ENCODE data around the gene GPS1. TPM values are rescaled to one million over a fixed set of nuclear protein-coding genes. Genes with fewer than 3 reads are reported as not detected.

The GPS1 gene
- total and polyA plus RNA-seq, 2 of the 4 experiments (the other 2 are of a cell fraction): 157 to 181 TPM

GRCh38 chr17:82022310-82022980 is 29.3 kb upstream of the GPS1 start, which contains the start of gene CENPX:
Gene CENPX (minus strand): TSS chr17:82022878. CDS start chr17:82022861, 17 bp downstream.
- Histone ChIP-seq H3K9ac (ENCODE audit: low read depth, low read length) (peak within 1 kb of the TSS; percentile 81), H4K5ac (ENCODE audit: low read depth, low read length) (no peak within 1 kb of the TSS), H2AFZ (replicated peaks; ENCODE audit: low read length, poor library complexity) (peak within 1 kb of the TSS; percentile 98), H2BK15ac (ENCODE audit: low read depth, low read length) (no peak within 1 kb of the TSS), H4K20me1 (ENCODE audit: insufficient read depth, low read length) (peaks cover 24% of the 10 kb centered on the region), H2AK9ac (replicated peaks; ENCODE audit: low read depth, low read length, poor library complexity) (peak within 1 kb of the TSS; percentile 90), H3K36me3 (ENCODE audit: control insufficient read depth, insufficient read depth, low read length) (peaks cover 5% of the 10 kb centered on the region; the same call in 1 of the 2 replicates), H3K14ac (replicated peaks; ENCODE audit: low read depth, low read length) (peak within 1 kb of the TSS; percentile 23; the same call in 1 of the 2 replicates), H2BK20ac (ENCODE audit: low read depth, low read length) (no peak within 1 kb of the TSS), H4K91ac (ENCODE audit: insufficient read depth, low read depth, low read length) (peak within 1 kb of the TSS; percentile 1; the same call in 1 of the 2 replicates), H3K4me3 (ENCODE audit: insufficient read depth, low read depth, low read length) (peak within 1 kb of the TSS; percentile 92), H3K18ac (ENCODE audit: low read depth, low read length) (no peak within 1 kb of the TSS), H3K79me1 (ENCODE audit: low read depth in 1 of 2, low read length in 2 of 2) (peaks cover 12 to 46% of the 10 kb centered on the region in 2 experiments), H3K9me3 (ENCODE audit: control insufficient read depth, insufficient read depth, low read length) (no peaks in the 10 kb centered on the region), H3K4ac (ENCODE audit: low read depth, low read length) (peak within 1 kb of the TSS; percentile 64), H3K56ac (ENCODE audit: extremely low read depth, insufficient read depth, low read length) (peak within 1 kb of the TSS; percentile 59; the same call in 1 of the 2 replicates), H3K4me2 (ENCODE audit: low read depth, low read length) (peak within 1 kb of the TSS; percentile 99), H2BK5ac (ENCODE audit: low read depth, low read length, poor library complexity, severe bottlenecking) (no peak within 1 kb of the TSS), H4K8ac (ENCODE audit: low read depth in 2 of 2, low read length in 2 of 2) (peak within 1 kb of the TSS; percentile 67 to 78; a peak in 2 of 4 replicates), H3K27me3 (ENCODE audit: control insufficient read depth, insufficient read depth, low read length) (no peaks in the 10 kb centered on the region), H2AK5ac (ENCODE audit: low read depth, low read length) (peak within 1 kb of the TSS; percentile 70), H3K4me1 (ENCODE audit: control insufficient read depth, insufficient read depth, low read length) (peaks cover 13% of the 10 kb centered on the region), H2BK120ac (ENCODE audit: low read depth, low read length) (no peak within 1 kb of the TSS; the same call in 1 of the 2 replicates), H3K9me1 (ENCODE audit: insufficient read depth, low read length) (no peaks in the 10 kb centered on the region), H3K27ac (ENCODE audit: insufficient read depth, low read length) (peak within 1 kb of the TSS; percentile 51; the same call in 1 of the 2 replicates), H3K23ac (ENCODE audit: low read depth, low read length) (peak within 1 kb of the TSS; percentile 70)
- 0% methylated on average over 25 of the region's 64 CpGs; no CpG with 5 or more reads in 1 of the 2 experiments for WGBS, 2 experiments (ENCODE audit: extremely low coverage in 2 of 2, insufficient read length in 1 of 2)
- TF ChIP-seq RAD21 (IDR thresholded peaks at IDR 0.05; ENCODE audit: low read length) (no peak), FOS (IDR thresholded peaks at IDR 0.05; ENCODE audit: low read depth, low read length) (no peak), POLR2A (IDR thresholded peaks at IDR 0.05; ENCODE audit: low read depth, low read length) (peak; percentile 49; the same call in 1 of the 2 replicates), MXI1 (IDR thresholded peaks at IDR 0.05; ENCODE audit: borderline replicate concordance, low read depth, low read length) (peak; percentile 45; the same call in 1 of the 2 replicates)
- in situ Hi-C loops (cut with MboI; ENCODE audit: low sequenced_read_pairs) (no loop called here), dilution Hi-C loops (cut with HindIII; ENCODE audit: low sequenced_read_pairs, unreplicated experiment) (no loop called here), intact Hi-C loops (cut with micrococcal nuclease) (loop anchor here (2.0 kb wide), 1 partner anchor 150 kb away; no protein-coding TSS in a partner anchor)
- BruUV-seq (replicated peaks): no TSS peak
- ChIA-PET CTCF (interaction anchor here (1.0 to 1.3 kb wide), 2 partner anchors 15 to 63 kb away, joined by 3 to 11 read pairs; partner anchors contain the start of gene DCXR), POLR2A (ENCODE audit: unreplicated experiment) (no interaction called here)
- DNase-seq: no peak
- ATAC-seq (ENCODE audit: low read depth): no peak; the same call in 1 of the 2 replicates

All from IMR-90 (cell line).